Nucleus accumbens (tissue), 56 donors: ENCODE measurements around the gene BANP.
A peak's percentile ranks its signal among the peaks of the same experiment; 100 is the strongest.
"Not testable (repeated sequence)": the region's sequence is repeated elsewhere in the genome, so short reads cannot be mapped to it uniquely, and the experiment has no call there.

Source experiments
- DNase-seq, 56 donors: peaks; one replicate each; lab custom pipeline; 2025; lab: John Stamatoyannopoulos, UW

The BANP gene

DNA sequence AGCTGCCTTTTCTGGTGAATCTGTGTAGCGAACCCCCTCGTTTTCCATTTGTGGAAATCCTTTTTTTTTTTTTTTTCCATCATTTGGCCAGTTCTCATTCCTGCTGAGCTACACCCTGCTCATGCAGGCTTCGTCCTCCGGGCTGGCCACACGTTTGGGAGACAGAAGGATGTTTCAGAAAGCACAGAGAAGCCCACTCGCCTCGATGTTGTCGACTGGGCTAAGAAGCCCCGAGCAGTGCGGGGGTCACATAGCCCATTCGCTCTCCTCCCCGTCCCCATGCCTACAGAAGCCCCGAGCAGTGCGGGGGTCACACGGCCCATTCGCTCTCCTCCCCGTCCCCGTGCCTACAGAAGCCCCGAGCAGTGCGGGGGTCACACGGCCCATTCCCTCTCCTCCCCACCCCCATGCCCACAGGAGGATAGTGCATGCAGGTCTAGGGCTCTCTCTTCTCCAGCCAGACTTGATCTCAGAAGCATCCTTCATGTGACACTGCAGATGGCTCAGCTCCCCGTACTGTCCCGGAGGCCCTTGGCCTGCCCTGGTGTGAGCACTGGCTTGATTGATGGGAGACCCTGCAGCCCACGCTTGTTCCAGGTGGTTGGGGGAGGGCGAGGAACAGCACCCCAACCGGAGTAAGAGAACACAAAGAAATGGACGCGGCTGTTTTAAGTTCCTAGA is 89.1 kb downstream of the BANP start:
- not testable (repeated sequence) for DNase-seq

DNA sequence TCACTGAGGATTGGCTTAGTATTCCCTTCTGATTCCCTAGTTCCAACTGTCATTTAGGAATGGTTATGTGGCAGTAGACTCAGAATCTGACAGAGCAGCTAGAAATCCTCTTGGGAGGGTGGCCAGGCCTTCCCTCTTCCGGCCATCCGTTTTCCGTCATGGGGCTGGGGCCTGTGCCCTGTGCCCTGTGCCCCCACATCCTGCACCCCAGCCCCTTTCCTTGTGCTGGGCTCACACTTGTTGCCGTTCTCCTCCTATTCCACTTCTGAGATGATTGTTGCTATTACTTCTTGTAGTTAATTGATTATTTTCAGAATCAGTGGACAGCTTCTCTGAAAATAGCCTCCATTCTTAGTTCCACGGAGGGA is 89.6 kb downstream of the BANP start:
- not testable (repeated sequence) for DNase-seq

- DNase-seq = not testable (repeated sequence)
Measured at GRCh38 chr16:88041506-88041905, 90.3 kb downstream of the BANP start.

GRCh38 chr16:88041986-88042562 is 90.8 kb downstream of the BANP start:
- DNase-seq = not testable (repeated sequence)

DNA sequence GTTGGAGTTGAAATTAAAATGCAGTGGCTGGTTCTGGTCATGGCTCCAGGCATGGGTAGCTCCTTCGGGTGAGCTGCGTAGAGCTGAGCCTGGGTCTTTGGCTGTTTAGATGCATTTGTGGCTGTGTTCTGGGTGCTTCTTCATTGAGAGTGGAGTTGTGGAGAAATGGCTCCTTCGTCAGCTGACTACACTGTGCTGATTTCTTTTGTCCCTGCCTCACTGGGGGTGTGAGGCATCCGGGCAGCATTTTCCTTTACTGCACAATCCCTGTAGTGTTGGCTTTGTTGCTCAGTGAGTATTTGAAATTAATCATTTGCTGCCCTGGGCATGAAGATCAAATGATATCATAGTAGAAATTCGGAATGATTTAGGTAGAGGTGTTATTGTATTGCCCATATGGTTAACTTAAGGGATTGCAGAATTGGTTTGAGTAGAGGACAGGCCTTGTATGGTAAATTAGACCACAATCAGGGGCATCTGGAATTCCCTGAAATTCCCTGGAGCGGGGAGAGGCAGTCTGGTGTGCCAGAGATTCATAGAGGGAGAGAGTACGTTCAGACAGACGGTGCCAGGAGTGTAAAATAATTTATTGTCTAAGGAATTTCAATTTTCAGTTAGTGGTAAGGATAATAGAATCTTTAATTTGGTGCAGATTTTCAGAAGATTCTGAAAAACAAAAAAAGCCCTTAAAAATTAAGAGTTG is 92.1 kb downstream of the BANP start:
- not testable (repeated sequence) for DNase-seq

GRCh38 chr16:88044121-88044581 is 92.9 kb downstream of the BANP start:
- DNase-seq = peak in 1 of 56 donors; percentile 12

- DNase-seq = not testable (repeated sequence)
Measured at GRCh38 chr16:88045361-88045760, 94.1 kb downstream of the BANP start.

DNA sequence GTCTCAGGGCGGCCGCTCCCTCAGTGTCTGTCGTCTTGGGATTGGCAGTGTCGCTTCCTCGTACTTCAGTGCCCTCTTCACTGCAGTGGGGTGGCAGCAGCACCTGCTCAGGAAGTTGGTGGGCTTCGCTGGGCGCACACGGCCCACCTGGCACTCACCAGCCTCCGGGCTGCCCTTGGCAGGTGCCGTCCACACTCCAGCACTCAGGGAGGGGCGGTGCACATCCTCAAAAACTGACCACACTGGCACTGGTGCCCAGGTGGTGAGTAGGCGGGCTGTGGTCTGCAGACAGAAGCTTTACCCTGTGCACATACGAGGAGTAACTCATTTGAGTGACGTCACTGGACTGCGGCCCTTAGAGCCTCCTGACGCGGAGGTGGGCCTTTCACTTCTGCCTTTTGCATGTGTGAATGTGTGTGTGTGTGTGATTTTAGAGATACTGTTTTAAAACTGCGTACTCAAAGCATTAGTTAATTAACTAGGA is 94.6 kb downstream of the BANP start:
- no peak for DNase-seq

DNA sequence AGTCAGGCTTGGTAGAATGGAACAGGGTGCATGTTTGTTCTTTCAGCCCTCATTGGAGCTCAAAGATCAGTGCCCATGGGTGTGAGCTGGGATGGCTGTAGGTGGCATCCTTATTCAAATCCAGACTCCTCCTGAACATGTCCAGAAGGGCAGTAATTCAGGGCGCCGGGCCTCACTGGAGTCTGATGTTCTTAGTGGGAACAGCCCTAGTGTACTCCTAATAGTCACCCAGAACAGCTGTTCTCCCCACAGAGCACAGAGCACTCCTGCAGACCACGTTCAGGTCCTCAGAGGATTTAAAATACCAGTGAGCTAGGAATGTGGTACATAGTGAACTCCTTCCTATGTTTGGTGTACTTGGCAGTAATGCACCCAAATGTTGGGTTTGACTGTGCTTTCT is 96.2 kb downstream of the BANP start:
- no peak for DNase-seq

GRCh38 chr16:88048985-88049384 is 97.8 kb downstream of the BANP start:
- no peak for DNase-seq

- no peak for DNase-seq
Measured at GRCh38 chr16:88049561-88050545, 98.6 kb downstream of the BANP start.

DNA sequence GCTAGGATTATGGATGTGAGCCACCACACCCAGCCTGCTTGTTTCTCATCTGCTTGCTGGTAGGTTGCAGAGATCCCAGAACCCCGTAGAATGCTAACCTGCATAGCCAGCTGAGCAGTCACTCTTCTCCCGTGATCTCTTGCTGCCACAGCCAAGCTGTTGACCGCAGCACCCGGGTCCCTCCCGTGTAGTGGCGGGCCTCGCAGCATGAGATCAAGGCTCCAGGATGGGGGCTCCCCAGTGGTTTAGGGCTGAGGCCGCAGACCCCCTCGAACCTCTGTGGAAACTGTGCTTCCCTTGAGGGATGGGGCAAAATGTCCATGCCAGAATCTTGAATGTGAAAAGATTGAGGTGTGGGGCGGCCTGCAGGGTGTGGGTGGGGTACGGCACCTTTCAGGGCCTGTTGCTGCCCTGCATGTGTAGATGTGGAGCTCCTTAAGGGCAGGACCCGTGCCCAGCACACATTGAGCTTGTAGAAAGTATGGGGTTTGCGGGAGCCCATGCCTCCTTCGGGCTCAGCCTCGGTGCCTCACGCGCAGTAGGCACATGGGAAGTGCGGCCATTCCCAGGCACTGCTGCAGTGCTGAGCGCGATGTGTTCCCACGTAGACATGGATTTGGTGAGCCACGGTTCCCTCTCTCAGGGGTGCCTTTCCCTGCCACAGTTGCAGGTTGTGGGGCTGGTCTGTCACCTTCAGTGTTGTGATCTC is 99.9 kb downstream of the BANP start:
- no peak for DNase-seq

GRCh38 chr16:88052661-88053060 is 101.4 kb downstream of the BANP start:
- no peak for DNase-seq

DNA sequence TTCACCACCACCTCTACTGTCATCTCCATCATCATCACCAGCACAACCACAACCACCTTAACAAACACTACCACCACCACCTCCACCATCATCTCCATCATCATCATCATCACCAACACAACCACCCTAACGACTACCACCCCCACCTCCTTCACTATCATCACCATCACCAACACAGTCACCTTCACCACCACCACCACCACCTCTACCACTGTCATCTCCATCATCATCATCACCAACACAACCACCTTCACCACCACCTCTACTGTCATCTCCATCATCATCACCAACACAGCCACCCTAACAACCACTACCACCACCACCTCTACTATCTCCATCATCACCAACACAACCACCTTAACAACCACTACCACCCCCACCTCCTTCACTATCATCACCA is 102.2 kb downstream of the BANP start:
- not testable (repeated sequence) for DNase-seq

GRCh38 chr16:88055356-88055755 is 104.1 kb downstream of the BANP start:
- DNase-seq = peak in 1 of 56 donors; percentile 18

DNA sequence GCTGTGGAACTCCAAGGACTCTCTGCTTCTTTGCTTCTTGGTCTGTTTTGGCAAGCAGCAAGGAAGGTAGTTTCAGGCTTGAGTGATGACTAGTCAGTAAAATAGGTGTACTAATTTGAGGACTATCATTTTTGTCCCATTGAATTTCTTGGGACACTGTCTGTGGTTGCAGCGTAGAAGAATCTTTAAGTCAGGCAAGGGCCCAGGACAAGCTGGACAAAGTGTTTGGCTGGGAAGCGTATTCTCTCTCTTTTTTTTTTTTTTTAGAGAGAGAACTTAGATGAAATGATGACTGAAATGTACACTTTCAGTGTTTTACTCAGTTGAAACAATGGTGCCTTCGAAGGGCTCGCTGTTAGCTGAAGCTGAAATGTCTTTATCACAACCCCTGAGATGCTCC is 105.0 kb downstream of the BANP start:
- DNase-seq = no peak

DNA sequence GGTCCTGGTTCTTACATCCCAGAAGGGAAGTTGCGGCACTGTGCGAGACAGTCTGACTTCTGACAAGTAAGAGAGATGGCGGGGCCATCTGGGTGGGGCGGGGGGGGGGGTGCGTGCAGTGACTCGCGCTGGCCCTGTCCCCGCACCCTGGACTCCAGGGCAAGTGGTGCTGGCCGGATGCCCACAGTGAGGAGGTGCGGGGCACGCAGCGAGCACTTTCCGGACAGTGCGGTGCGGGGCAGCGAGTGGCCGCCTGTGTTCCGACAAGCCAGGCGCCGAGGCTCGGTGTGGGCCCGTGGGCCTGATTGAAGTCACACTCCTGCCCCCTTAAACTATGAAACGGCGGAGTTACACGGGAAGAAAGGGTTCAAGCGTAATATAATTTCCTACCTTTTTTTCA is 106.4 kb downstream of the BANP start:
- no peak for DNase-seq

DNA sequence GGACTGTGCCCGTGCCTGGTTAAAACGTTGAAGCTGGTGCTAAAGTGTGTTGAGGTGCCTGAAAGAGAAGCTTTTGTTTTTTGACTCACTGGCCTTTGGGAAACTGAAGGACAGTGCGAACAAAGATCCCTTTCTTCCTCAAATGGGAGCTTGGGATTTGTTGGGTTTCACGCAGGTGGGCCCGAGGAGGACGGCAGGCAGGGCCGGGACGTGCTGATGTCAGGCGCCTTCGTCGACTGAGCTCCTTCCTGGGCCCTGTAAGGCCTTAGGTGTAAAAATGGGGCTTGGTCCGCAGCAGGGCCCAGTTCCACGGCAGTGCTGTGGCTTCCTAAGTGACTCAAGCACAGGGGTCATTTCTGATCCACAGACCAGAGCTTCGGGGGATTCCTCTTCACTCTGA is 106.9 kb downstream of the BANP start:
- no peak for DNase-seq

GRCh38 chr16:88058817-88059216 is 107.6 kb downstream of the BANP start:
- DNase-seq = no peak
